ENCODE results near the gene MKNK2. TPM values are rescaled to one million over a fixed set of nuclear protein-coding genes. Genes with fewer than 3 reads are reported as not detected.

Gene MKNK2
- total and polyA plus RNA-seq, 2 of the 13 experiments (the other 11 are each of a cell fraction or from before 2014, with no cell fraction given): 44.9 to 112 TPM

GRCh38 chr19:2096034-2096479 lies 45.0 kb upstream of the MKNK2 start, which contains the start of gene MOB3A (continued):
- TF ChIP-seq ZNF138 (CRISPR knock-in tag; IDR thresholded peaks at IDR 0.05; ENCODE audit: low read depth) (no peak), NBN (conservative IDR thresholded peaks at IDR 0.05) (no peak), ZNF710 (CRISPR knock-in tag; IDR thresholded peaks at IDR 0.05; ENCODE audit: borderline replicate concordance) (peak; percentile 88; the same call in 1 of the 2 replicates), NR0B2 (CRISPR knock-in tag; IDR thresholded peaks at IDR 0.05) (peak; percentile 88), ZNF280D (CRISPR knock-in tag; IDR thresholded peaks at IDR 0.05) (peak; percentile 76; the same call in 1 of the 2 replicates), SP5 (CRISPR knock-in tag; IDR thresholded peaks at IDR 0.05; ENCODE audit: borderline replicate concordance, low read depth) (no peak), NFE2L1 (CRISPR knock-in tag; IDR thresholded peaks at IDR 0.05; ENCODE audit: borderline replicate concordance) (no peak), RBFOX2 (IDR thresholded peaks at IDR 0.05; ENCODE audit: low read depth, low read length) (peak; percentile 84), ZNF274 (CRISPR knock-in tag; IDR thresholded peaks at IDR 0.05) (no peak), ARID2 (CRISPR knock-in tag; IDR thresholded peaks at IDR 0.05; ENCODE audit: borderline replicate concordance) (no peak), LCORL (IDR thresholded peaks at IDR 0.05) (no peak), LCORL (CRISPR knock-in tag; IDR thresholded peaks at IDR 0.05) (no peak), KMT2A (CRISPR knock-in tag; IDR thresholded peaks at IDR 0.05) (peak; percentile 65; the same call in 1 of the 2 replicates), TOE1 (CRISPR knock-in tag; IDR thresholded peaks at IDR 0.05) (no peak), CEBPZ (IDR thresholded peaks at IDR 0.05; ENCODE audit: low read length) (no peak), HNF1B (CRISPR knock-in tag; IDR thresholded peaks at IDR 0.05) (no peak), ZNF580 (CRISPR knock-in tag; IDR thresholded peaks at IDR 0.05; ENCODE audit: borderline replicate concordance, low read depth) (0 out of 2 replicates have a peak, but pooled peaks have one; percentile 40), FOSL2 (CRISPR knock-in tag; IDR thresholded peaks at IDR 0.05) (no peak), MAX (IDR thresholded peaks at IDR 0.05) (peak; percentile 91), SSRP1 (CRISPR knock-in tag; IDR thresholded peaks at IDR 0.05) (no peak)

Measured in HepG2 (cell line).